Stimulated activated CD8-positive, alpha-beta memory T cell treated with anti-CD3 and anti-CD28 coated beads, Interleukin-15, amount 100 ng/mL, for 4 hours (primary cell): Measurements from ENCODE around the gene COL9A3.
"Not testable (repeated sequence)": the region's sequence is repeated elsewhere in the genome, so short reads cannot be mapped to it uniquely, and the experiment has no call there.

ENCODE experiments used
- DNase-seq, 2 donors: peaks; one replicate each; pipeline ENCODE4 v3.0.0-alpha.2; 2020; ENCODE audit warnings: low read depth in 2 of 2

COL9A3 gene

DNA sequence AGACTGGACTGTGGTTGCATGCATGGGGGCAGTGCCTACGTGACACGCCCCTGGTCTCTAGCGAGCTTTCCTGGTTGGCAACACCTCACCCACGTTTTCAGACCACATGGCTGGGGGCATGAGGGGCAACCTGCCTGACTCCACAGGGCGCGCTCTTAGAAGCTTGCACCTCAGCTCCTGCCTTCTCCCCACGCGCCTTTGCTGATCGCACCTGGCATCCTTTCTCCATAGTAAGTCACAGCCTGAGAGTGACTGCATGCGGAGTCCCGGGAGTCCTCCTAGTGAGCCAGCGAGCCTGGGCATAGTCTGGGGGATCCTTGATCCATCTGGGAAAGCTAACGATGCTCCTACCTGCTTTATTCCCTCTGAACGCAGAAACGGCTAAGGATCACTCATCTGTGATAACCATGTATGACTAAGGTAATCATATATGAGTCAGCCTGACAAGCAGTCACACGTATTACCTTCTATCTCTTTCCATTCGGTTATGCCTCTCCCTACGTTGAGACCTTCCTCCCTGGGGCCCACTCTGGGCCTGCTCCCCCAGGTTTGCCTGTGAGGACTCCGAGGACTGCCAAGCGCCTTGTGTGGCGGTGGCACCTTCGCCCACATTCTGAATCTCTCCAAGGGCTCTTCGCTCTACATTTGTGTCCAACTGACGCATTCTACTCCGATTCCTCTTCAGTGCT, 40.2 kb downstream of the COL9A3 start:
- no peak for DNase-seq

GRCh38 chr20:62858058-62858830, 41.4 kb downstream of the COL9A3 start:
- no peak for DNase-seq

DNA sequence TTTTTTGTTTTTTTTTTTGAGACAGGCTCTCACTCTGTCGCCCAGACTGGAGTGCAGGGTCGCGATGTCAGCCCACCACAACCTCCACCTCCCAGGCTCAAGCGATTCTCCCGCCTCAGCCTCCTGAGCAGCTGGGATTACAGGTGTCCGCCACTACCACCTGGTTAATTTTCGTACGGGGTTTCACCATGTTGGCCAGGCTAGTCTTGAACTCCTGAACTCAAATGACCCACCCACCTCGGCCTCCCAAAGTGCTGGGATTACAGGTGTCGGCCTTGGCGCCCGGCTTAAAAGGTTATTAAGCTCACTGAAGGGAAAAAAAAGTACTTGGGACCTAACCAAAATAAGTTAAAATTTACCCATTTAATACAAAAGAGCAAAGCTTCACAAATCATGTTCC, 42.9 kb downstream of the COL9A3 start:
- DNase-seq: no peak

- DNase-seq: no peak
These were observed 43.6 kb downstream of the COL9A3 start for GRCh38 chr20:62860391-62860923.

GRCh38 chr20:62860924-62861691, 44.3 kb downstream of the COL9A3 start:
- DNase-seq: peak in 1 of 2 donors; percentile 25

GRCh38 chr20:62861726-62862336, 45.0 kb downstream of the COL9A3 start, which contains the start of gene TCFL5:
Gene TCFL5, minus strand, starts transcription at chr20:62861822. Its CDS starts 152 bp downstream, at chr20:62861670.
- DNase-seq: peak; percentile 83 to 87

DNA sequence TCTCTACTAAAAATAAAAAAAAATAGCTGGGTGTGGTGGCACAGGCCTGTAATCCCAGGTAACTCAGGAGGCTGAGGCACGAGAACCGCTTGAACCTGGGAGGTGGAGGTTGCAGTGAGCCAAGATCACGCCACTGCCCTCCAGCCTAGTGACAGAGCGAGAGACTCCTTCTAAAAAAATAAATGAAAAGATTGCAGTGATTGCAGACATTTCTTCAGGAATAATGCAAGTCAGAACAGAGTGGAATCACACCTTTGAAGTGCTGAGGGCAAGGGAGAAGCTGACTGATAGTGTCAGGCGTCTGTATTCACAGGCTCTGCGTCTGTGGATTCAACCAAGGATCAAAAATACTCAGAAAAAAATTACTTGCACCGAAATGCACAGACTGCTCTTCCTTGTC, 47.4 kb downstream of the COL9A3 start:
- DNase-seq: no peak

DNA sequence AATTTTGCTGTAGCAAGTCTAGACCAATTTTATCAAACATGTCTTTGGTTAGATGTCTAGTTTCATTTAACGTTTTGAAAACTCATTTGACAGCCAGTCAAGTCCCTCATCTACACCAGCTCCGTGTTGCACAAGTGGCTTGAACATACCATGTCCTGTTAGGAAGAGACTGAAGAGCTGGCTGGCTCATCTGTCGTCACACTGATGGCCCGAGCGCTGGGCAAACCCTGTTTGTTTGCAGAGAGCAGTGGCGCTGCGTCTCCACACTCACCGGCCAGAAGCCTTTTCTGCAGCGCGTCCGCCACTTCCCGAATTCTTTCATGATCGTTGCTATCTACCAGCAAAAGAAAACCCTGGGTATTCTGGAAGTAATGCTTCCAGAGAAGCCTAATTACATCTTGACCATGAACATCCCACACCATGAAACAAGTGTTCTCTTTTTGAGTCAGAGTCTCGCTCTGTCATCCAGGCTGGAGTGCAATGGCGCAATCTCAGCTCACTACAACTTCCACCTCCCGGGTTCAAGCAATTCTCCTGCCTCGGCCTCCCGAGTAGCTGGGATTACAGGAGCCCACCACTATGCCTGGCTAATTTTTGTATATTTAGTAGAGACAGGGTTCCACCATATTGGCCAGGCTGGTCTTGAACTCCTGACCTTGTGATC, 55.5 kb downstream of the COL9A3 start:
- no peak for DNase-seq

DNA sequence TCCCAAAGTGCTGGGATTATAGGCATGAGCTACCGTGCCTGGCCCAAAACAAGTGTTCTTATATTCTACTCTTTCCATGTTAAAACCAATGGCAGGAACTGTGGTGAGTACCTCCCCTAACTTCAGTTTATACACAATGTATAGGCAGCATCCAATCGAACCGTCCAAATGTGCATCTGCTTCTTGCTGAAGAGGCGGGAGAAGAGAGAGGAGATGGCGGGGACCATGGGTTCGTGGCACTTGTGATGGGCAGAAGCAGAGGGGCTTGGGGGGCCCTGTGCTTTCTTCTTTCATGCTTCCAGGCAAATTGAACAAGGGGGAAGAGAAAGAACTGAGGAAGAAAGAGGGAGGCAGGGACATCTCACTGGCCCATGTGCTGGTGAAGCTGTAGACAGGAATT, 56.0 kb downstream of the COL9A3 start:
- no peak for DNase-seq

GRCh38 chr20:62873280-62873679, 56.4 kb downstream of the COL9A3 start:
- DNase-seq: no peak

GRCh38 chr20:62873681-62874031, 56.8 kb downstream of the COL9A3 start:
- DNase-seq: not testable (repeated sequence)

GRCh38 chr20:62874964-62875344, 58.1 kb downstream of the COL9A3 start:
- DNase-seq: no peak

GRCh38 chr20:62875419-62876361, 58.8 kb downstream of the COL9A3 start:
- no peak for DNase-seq

- DNase-seq: no peak
These were observed 59.7 kb downstream of the COL9A3 start for GRCh38 chr20:62876501-62876901.

DNA sequence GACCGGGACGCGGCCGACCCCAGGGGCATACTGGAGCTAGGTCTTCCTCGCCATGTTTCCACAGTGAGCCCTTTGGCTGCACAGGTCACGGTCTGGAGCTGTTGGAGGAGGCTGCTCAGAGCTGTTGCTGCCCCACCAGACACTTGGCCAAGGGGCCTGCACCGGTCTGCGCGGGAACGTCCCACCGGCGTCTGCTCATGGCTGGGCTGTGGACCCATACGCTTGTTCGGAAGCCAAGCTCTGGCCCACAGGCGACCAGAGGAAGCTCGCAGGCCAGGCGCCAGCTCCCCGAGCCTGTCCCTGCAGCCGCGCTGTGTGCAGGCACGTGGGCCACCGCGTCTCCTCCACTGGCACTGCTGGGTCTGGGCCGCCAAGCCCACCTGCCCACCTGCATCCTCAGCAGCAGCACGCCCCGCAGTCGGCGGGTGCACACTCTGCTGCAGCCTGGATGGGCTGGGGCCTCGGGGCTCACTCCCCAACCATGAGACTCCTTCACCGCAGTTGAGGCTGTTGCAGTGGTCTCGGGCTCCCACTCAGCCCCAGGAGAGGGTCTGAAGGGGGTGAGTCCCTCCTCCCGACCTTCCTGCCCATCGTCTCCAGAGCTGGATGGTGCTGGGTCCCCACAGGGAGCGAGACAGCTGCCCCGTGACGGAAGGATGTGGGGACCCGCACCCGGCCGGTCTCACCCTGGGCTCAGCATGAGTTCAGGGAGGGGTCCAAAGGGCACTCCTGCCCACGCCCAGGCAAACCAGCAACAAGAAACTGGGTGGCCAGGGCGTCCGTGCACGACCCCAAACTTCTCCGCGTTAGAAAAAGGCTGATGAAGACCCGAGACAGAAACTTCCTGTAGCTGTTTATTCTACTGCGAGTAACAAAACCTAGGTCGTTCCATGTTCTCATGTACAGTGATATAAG, 60.3 kb downstream of the COL9A3 start:
- no peak for DNase-seq

- DNase-seq: no peak
These were observed 61.6 kb downstream of the COL9A3 start for GRCh38 chr20:62878244-62879038.

GRCh38 chr20:62879275-62880146, 62.7 kb downstream of the COL9A3 start:
- DNase-seq: no peak
